ENCODE data around the gene FBXL4. TPM values are rescaled to one million over a fixed set of nuclear protein-coding genes. Genes with fewer than 3 reads are reported as not detected.

FBXL4 gene
- total and polyA plus RNA-seq, 2 of the 8 experiments (the other 6 are each of a cell fraction or from before 2014, with no cell fraction given): 6.9 to 13.8 TPM

GRCh38 chr6:98880486-98880885, 67.3 kb downstream of the FBXL4 start:
- H3K56ac ChIP-seq (replicated peaks; ENCODE audit: insufficient read length, low read depth, low read length): no peak overlapping the region
- H3K4me1 ChIP-seq (replicated peaks in 1 of 4; ENCODE audit: control insufficient read depth in 3 of 4, insufficient read depth in 4 of 4, low read length in 3 of 4): no peaks in the 10 kb centered on the region
- H3K18ac ChIP-seq (ENCODE audit: extremely low read depth, low read length): no peak overlapping the region
- H3K4me3 ChIP-seq (ENCODE audit: extremely low read depth in 1 of 4, insufficient read depth in 2 of 4, low read depth in 3 of 4, low read length in 4 of 4): no peak overlapping the region
- no peaks in the 10 kb centered on the region for H3K9me3 ChIP-seq (ENCODE audit: insufficient read depth in 2 of 2, low read depth in 1 of 2, low read length in 1 of 2)
- H2BK20ac ChIP-seq (ENCODE audit: low read length): no peak overlapping the region
- no peak overlapping the region for H3K27ac ChIP-seq (ENCODE audit: low read depth, low read length)
- FAIRE-seq: no peak
- no peaks in the 10 kb centered on the region for H3K36me3 ChIP-seq (ENCODE audit: control insufficient read depth in 2 of 4, insufficient read depth in 4 of 4, low read length in 3 of 4)
- H3K79me1 ChIP-seq (ENCODE audit: low read depth, low read length): no peaks in the 10 kb centered on the region
- no peak overlapping the region for H2BK15ac ChIP-seq (ENCODE audit: low read length)
- ChIA-PET CTCF (ENCODE audit: partially characterized antibody) (interaction anchor here (1.0 to 1.6 kb wide), 4 partner anchors 9 to 362 kb away, joined by 3 to 5 read pairs (median 4); no protein-coding TSS in a partner anchor), POLR2A (ENCODE audit: partially characterized antibody) (interaction anchor here (0.7 kb wide), 1 partner anchor 11 kb away, joined by 3 read pairs; no protein-coding TSS in a partner anchor)
- H3K23me2 ChIP-seq (ENCODE audit: low read depth, low read length): no peaks in the 10 kb centered on the region
- no peak overlapping the region for H2AFZ ChIP-seq (ENCODE audit: low read length)
- H3K4ac ChIP-seq (replicated peaks; ENCODE audit: insufficient read length, low read depth, low read length): no peak overlapping the region
- no peaks in the 10 kb centered on the region for H4K20me1 ChIP-seq (replicated peaks in 1 of 2; ENCODE audit: control insufficient read depth in 1 of 2, insufficient read depth in 2 of 2, low read length in 2 of 2)
- no peak overlapping the region for H3K4me2 ChIP-seq (ENCODE audit: insufficient read depth in 1 of 2, low read depth in 2 of 2, low read length in 2 of 2)
- no peak overlapping the region for H4K8ac ChIP-seq (ENCODE audit: extremely low read depth, insufficient read depth, low read length)
- H4K91ac ChIP-seq (replicated peaks; ENCODE audit: insufficient read length, low read length): no peak overlapping the region
- no peaks in the 10 kb centered on the region for H3K79me2 ChIP-seq (ENCODE audit: control insufficient read depth in 1 of 2, insufficient read depth in 2 of 2, low read length in 2 of 2)
- no peak overlapping the region for H2BK5ac ChIP-seq (ENCODE audit: low read depth, low read length)
- DNase-seq (ENCODE audit: low read depth in 1 of 2, low spot score in 2 of 2): no peak
- no peak overlapping the region for H3K14ac ChIP-seq (ENCODE audit: insufficient read length)
- no peak overlapping the region for H4K5ac ChIP-seq (ENCODE audit: insufficient read length, low read depth, low read length)
- no peak overlapping the region for H2BK12ac ChIP-seq (ENCODE audit: low read depth, low read length)
- no peak overlapping the region for H2AK5ac ChIP-seq (ENCODE audit: low read depth, low read length)
- no peak overlapping the region for H3K9ac ChIP-seq (replicated peaks in 1 of 4; ENCODE audit: extremely low read depth in 1 of 4, low read depth in 3 of 4, low read length in 3 of 4)
- H2BK120ac ChIP-seq (replicated peaks; ENCODE audit: low read depth, low read length): no peak overlapping the region
- H3K23ac ChIP-seq (ENCODE audit: insufficient read length): no peak overlapping the region
- H3K27me3 ChIP-seq (replicated peaks in 1 of 4; ENCODE audit: control insufficient read depth in 3 of 4, extremely low read depth in 1 of 4, insufficient read depth in 3 of 4, low read length in 3 of 4): no peaks in the 10 kb centered on the region
- TF ChIP-seq BRCA1 (IDR thresholded peaks at IDR 0.05; ENCODE audit: low read depth, low read length): no peak
- TF ChIP-seq TCF12 (IDR thresholded peaks at IDR 0.05; ENCODE audit: low read depth, low read length): no peak
- no peak for TF ChIP-seq POLR2AphosphoS5 (IDR thresholded peaks at IDR 0.05; ENCODE audit: low read depth, low read length)
- TF ChIP-seq SRF (IDR thresholded peaks at IDR 0.05; ENCODE audit: low read depth, low read length): no peak
- no peak for TF ChIP-seq SP2 (IDR thresholded peaks at IDR 0.05; ENCODE audit: low read length)
- no peak for TF ChIP-seq ZNF274 (IDR thresholded peaks at IDR 0.05; ENCODE audit: borderline replicate concordance, extremely low read depth, low read length)
- no peak for TF ChIP-seq EZH2 (IDR thresholded peaks at IDR 0.05; ENCODE audit: low read depth, low read length, severe bottlenecking)
- TF ChIP-seq ATF2 (IDR thresholded peaks at IDR 0.05; ENCODE audit: low read length): no peak
- TF ChIP-seq MAFK (IDR thresholded peaks at IDR 0.05; ENCODE audit: low read depth, low read length): no peak
- TF ChIP-seq GABPA (IDR thresholded peaks at IDR 0.05; ENCODE audit: borderline replicate concordance, insufficient read depth, low read length): no peak
- no peak for TF ChIP-seq RAD21 (IDR thresholded peaks at IDR 0.05 in 1 of 2, conservative IDR thresholded peaks at IDR 0.05 in 1 of 2; ENCODE audit: low read depth in 2 of 2, low read length in 2 of 2)
- no peak for TF ChIP-seq ASH2L (IDR thresholded peaks at IDR 0.05; ENCODE audit: low read length)
- no peak for TF ChIP-seq PHF8 (conservative IDR thresholded peaks at IDR 0.05; ENCODE audit: low read depth, low read length)
- TF ChIP-seq GTF2F1 (IDR thresholded peaks at IDR 0.05; ENCODE audit: borderline replicate concordance, low read depth, low read length): no peak

Measured in H1 (cell line).